ENCODE results near the gene SLC8A1.

DNA sequence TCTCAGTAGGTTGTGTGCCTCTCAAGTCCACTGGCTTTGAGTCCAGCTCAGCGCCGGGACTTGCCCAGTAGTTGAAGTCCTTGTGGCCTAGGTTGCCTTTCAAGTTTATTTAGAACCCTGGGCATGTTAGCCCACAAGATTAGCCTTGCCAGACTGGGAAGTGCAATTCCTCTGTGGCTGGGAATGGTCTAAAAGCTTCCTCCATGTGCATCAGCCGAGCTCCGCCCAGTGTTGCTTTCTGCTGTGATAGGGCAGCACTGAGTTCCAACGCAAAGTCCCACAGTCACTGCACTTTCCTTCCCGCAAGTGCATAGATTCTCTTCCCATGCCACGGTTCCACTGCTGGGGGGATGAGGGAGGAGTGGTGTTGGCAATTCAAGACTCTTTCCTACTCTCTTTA, 364.0 kb downstream of the SLC8A1 start:
- TF ChIP-seq, protein P1, sequence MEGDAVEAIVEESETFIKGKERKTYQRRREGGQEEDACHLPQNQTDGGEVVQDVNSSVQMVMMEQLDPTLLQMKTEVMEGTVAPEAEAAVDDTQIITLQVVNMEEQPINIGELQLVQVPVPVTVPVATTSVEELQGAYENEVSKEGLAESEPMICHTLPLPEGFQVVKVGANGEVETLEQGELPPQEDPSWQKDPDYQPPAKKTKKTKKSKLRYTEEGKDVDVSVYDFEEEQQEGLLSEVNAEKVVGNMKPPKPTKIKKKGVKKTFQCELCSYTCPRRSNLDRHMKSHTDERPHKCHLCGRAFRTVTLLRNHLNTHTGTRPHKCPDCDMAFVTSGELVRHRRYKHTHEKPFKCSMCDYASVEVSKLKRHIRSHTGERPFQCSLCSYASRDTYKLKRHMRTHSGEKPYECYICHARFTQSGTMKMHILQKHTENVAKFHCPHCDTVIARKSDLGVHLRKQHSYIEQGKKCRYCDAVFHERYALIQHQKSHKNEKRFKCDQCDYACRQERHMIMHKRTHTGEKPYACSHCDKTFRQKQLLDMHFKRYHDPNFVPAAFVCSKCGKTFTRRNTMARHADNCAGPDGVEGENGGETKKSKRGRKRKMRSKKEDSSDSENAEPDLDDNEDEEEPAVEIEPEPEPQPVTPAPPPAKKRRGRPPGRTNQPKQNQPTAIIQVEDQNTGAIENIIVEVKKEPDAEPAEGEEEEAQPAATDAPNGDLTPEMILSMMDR (IDR thresholded peaks at IDR 0.05; ENCODE audit: insufficient read depth, low read length), result no peak
- TF ChIP-seq, protein P2, sequence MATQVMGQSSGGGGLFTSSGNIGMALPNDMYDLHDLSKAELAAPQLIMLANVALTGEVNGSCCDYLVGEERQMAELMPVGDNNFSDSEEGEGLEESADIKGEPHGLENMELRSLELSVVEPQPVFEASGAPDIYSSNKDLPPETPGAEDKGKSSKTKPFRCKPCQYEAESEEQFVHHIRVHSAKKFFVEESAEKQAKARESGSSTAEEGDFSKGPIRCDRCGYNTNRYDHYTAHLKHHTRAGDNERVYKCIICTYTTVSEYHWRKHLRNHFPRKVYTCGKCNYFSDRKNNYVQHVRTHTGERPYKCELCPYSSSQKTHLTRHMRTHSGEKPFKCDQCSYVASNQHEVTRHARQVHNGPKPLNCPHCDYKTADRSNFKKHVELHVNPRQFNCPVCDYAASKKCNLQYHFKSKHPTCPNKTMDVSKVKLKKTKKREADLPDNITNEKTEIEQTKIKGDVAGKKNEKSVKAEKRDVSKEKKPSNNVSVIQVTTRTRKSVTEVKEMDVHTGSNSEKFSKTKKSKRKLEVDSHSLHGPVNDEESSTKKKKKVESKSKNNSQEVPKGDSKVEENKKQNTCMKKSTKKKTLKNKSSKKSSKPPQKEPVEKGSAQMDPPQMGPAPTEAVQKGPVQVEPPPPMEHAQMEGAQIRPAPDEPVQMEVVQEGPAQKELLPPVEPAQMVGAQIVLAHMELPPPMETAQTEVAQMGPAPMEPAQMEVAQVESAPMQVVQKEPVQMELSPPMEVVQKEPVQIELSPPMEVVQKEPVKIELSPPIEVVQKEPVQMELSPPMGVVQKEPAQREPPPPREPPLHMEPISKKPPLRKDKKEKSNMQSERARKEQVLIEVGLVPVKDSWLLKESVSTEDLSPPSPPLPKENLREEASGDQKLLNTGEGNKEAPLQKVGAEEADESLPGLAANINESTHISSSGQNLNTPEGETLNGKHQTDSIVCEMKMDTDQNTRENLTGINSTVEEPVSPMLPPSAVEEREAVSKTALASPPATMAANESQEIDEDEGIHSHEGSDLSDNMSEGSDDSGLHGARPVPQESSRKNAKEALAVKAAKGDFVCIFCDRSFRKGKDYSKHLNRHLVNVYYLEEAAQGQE (IDR thresholded peaks at IDR 0.05; ENCODE audit: insufficient replicate concordance, low read depth), result no peak
- TF ChIP-seq GABPA (IDR thresholded peaks at IDR 0.05; ENCODE audit: low read depth) (no peak), POLR2AphosphoS5 (IDR thresholded peaks at IDR 0.05; ENCODE audit: low read depth) (no peak), SPI1 (IDR thresholded peaks at IDR 0.05; ENCODE audit: borderline replicate concordance, low read depth) (no peak)

Data from HL-60 (cell line).